GM10847 (cell line): ENCODE data around the gene CIPC.

Source experiments
- POLR2A ChIP-seq: IDR thresholded peaks from 2 replicates; pipeline ENCODE4 v1.6.1; 2011; ENCODE audit not compliant: insufficient read length; ENCODE audit errors: extremely low read depth

The CIPC gene

DNA sequence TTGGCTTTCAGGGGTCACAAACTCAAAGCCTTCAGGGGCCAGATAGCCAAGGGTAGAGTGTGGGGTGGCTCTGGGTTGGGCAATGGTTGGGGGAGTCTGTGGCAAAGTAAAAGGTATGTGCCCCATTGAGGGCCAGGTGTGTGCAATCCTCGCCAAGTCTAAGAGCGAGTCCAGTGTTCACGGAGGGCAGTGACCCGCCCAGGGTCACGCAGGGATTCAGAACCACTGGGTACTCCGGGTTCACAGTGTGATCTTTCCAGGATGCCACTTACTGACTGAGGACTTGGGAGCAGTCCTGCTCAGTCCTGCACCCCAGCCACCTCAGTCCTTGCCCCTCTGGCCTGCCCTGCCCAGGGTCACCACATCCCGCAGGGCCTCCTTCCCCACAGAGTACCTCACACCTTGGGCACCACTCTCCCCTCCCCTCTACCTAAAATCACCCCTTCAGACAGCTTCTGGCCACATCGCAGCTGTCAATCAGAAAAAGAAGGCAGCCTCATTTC, 27.8 kb downstream of the CIPC start:
- no peak for TF ChIP-seq POLR2A

DNA sequence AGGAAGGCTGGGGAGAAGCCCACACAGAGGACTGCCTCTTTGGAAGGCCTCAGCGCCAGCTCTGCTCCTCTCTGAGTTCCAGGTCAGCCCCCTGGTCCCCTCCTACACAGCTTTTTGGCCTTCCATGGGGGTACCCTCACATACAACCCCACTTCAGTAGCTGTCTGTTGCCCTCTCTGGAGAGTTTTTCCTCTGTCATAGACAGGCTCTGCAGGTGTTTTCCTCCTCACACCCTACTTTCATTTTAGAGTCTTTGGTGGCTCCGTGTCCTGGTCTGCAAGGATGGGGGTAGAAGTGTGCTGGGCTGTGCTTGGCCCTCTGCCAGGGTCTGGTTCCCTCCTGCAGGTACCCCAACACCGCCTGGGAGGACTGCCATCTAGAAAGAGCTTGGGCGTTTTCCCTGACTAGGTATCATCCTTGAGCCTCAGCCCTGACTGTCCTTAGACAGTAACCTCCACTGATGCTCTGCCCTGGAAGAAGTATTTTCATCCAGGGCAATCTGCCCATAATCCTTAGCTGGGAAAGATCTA, 28.5 kb downstream of the CIPC start:
- no peak for TF ChIP-seq POLR2A

DNA sequence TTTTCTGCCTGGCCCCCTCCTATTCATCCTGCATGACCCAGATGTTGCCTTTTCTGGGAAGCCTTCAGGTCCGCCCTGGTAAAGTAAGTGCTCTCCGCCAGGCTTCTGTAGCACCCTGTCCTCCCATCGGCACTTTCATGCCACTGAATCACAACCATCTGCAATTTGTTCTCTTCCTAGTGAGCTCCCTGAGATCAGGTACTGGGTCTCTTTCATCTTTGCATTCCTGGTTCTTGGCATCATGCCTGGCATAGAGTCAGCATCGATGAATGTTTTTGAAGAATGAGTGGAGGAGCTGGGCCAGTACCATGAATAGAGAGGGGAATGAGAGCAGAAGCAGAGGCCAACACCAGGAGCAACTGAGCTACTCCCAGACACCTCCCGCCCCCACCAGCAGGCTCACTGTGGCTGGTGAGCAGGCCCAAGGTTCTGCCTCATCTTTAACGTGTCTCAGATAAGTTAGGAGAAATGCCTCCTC, 30.4 kb downstream of the CIPC start:
- no peak for TF ChIP-seq POLR2A

DNA sequence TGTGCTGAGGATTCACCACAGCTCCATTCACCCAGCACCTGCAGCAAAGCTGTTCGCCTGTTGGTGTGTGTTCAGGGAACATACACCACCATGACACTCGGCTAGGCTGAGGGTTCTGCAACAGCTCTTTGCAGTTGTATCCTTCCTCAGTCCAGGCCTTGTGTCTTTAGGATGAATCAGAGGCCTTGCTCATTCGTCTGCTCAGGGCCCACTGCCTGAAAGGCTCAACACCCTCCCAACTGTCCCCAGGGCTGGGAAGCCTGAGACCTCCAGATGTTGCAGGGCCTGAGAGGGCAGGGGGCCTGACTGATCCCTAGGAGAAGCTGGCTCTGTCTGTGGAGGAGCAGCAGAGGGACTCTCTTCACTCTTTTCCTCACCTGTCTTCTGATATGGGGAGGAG, 32.3 kb downstream of the CIPC start:
- TF ChIP-seq POLR2A = no peak

DNA sequence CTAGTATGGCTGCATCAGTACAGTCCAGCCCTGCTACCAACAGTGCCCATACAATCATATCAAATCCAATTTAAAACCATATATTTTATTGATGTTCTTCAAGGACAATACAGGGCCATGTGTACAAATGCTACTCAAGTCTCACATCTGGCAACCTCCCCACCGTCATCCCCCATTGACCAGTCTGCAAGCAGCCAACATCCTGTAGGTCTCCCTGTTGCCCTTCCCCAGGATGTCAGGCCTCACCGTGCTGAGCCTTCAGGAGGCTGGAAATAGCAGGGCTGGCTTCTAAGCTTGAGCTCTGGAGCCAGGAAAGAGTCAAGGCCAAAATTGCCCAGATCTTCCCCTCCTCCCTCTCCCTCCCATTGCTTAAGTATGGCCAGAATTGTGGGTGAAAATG, 33.1 kb downstream of the CIPC start:
- no peak for TF ChIP-seq POLR2A

DNA sequence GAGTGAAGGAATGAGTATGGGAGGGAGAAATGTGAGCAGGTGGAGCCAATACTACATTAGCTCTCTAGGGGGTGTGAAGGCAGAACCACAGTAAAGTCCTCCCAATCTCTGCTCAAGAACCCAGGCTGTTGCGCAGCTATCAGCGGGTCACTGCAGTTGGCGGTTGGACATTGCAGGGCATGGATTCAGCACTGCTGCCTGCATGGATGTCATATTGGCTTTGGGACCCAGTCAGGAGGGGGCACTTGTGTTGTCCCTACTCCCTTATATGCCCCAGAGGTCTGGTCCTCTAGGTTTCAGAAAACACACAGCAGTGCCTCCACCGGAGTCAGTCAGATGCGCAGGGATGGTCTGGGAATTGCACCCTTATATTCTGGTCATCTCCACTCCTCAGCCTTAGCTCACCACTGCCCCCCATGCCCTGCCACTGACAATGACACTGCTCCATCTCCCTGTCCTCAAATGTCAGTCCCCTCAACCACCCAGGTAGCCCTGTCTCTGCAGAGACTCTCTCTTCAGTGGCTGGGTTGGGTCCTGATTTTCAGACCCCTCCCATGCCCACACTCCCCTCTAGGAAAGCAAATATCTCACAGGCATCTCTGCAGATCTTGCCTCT, 33.9 kb downstream of the CIPC start:
- no peak for TF ChIP-seq POLR2A

DNA sequence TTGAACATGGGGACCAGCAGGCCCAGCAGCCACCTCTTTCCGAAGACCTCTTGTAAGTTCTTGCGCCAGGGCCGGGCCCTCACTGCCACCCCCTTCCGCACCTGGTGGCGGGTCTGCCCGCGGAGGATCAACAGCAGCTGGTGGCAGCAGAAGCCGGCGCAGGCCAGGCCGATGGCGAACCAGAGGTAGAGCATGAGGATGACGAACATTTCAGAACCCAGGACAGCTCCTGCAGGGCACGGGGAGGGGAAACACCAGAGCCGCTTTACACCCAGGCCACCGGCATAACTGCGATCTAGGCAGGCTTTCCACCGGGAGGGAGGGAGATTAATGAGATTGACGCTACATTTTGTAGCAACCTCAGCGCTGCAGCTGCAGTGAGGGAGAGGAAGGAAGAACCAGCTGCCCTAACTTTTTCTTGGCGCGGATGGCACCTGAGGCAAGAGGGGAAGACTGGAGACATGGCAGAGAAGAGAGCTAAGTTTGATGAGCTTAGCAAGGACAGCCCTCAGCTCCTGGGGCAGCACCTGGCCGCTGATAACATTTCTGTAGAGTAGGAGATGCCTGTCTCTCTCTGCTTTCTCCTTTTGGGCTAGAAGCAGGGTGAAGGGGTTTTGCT, 35.8 kb downstream of the CIPC start:
- TF ChIP-seq POLR2A = no peak

DNA sequence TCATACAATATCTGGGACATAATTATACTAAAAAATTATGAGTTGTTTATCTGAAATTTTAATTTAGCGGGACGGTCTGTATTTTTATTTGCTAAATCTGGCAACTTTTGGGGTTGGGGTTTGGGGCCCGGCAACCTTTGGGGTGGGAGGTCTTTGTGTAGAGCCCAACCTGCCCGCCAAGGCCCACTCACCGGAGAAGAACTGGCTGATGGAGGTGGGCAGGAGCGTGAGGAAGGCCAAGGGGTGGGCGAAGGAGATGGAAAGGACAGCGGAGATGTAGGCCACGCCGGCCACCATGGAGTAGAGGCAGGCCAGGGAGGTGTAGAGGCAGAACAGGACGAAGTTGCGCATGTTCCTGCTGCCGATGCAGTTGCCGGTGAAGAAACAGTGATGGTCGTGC, 41.0 kb downstream of the CIPC start:
- no peak for TF ChIP-seq POLR2A

DNA sequence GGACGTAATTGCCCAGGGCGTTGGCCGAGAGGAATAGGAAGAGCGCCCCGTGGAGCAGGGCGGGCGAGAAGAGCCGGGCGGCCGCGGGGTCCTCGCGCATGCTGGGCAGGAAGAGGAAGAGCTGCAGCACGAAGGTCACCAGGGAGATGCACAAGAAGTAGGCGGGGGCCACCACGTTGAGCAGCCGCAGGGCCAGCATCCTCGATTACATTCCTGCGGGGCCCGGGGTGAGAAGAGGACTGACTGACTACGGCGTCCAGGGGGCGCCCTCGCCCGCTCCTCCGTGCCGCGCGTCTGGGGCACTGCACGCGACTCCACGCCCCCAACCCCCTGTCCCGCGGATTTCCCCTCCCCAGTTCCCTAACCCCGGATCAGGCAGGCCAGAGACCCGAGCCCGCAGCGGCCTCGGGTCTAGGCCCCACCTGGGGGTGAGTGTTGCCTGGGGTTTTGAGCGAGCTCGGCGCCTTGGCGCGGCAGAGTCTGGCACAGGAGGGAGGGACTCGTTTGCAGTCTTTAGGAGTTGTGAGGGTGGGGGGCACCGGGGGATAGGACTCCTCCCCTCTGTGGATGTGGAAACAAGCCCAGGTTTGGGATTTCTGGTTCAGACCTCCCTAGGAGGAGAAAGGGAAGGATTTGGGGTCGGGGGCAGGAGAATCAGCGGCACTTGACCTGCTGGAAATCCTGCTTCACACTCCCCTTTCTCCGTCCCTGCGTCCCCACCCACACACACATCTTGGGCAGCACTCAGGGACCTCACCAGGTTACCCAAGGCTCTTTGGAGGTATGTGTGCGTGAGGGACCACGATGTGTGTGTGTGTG, 41.7 kb downstream of the CIPC start:
- TF ChIP-seq POLR2A = no peak

DNA sequence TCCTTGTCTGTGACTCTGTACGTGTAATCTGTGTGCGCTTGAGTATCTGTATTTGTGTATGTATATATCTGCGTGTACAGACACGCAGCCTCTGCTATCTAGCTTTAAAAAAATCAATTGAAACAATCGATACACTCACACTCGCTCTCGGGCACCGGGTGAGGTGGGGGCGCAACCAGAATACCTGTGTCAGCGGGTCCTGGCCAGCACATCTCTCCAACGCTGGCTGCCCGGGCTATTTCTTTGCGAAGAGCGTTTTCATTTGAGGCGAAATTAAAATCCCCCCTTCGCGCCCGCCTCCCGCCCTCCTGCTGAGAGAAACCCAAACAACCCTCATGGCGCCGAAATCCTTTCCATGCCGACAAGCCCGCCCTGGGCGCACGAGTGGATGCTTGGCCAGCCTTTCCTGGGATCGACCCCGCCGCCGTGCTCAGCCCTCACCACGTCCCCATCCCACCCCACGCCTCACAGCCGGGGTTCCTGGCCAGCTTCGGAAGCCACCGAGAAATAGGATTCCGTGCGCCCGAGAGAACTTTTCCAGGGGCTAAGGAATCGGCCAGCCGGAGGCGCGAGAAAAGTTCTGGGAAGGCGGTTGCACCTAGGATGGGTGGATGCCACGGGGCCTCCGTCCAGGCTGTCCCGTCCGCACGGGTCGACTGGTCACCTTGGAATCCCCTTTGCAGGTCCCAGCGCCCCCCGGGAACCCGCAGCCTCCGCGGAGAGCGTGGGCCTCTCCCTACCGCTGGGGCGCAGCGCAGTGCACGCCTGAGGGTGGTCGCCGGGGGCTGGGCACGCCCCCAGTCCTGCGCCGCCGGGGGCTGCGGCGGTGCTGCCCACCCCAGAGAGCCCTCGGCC, 42.5 kb downstream of the CIPC start:
- no peak for TF ChIP-seq POLR2A

DNA sequence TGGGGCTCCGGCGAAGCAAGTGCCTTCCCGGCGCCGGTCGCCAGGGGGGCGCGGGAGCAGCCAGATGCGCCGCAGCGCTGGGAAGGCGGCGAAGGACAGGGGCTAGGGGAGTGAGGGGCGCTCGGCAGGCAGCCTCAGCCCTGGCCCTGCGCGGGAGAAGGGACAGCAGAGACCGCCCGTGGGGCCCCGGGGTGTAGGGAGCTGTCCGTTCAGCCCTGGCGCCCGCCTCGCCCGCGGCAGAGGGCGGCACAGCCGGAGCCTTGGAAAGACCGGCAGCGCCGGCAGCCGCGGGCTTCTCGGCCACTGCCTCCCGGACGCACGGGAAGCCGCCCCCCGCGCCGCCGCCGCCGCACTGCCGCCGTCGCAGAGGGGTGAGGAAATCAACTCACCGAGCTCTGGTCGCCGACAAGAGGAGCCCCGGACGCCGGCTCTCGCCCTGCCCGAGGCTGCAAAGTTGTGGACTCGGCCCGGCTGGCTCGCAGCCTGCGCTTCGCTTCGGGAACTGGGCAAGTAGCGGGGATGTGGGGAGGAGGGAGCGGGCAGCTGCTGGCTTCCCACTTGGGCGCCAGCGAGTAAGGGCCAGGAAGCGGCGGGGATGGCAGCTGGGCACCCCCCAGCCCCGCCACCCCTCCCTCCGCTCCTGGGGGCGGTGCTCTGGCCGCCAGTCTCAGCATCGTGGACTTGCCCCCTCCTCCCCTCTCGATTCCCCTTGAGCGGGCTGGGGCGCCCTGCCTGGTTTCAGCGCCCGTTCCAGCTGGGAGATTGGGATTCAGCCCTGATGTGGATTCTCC, 43.4 kb downstream of the CIPC start, which contains the start of gene ZDHHC22:
ZDHHC22 (minus strand) TSS at position 578 of the 791 bp plus-strand sequence. CDS start 2,053 bp downstream, outside the sequence.
- TF ChIP-seq POLR2A = no peak

DNA sequence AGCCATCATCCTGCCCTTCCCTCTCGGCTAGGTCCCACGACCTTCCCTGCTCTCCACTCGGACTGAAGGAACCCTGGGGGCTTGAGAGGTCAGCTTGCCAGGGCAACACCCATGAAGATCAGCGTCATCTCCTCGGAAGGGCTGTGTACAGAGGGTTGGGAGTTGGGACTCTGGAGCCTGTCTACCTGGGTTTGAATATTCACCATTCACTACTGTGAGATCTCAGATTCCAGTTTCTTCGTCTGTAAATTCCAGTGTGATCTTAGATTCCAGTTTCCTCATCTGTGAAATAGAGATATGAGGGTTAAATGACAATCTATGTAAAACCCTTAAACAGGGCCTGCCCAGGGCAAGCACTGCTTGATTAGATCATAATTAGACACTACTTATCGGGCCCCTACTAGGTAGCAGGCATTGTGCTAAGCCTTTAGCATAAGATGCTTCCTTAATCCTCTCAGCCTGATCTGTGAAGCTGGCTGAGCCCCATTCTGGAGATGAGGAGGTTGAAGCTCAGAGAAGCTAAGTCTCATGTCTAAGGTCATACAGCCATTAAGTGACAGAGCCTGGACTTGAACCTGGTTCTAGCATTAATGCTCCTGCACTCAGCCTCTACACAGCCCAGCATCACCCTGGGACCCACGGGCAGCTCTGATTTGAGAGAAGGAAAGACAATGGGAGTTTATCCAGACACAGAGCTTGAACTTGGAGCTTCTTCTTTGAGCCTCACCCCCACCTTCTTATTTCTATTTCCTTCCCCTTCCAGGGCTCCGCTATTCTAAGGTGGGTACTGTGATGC, 44.1 kb downstream of the CIPC start:
- no peak for TF ChIP-seq POLR2A

DNA sequence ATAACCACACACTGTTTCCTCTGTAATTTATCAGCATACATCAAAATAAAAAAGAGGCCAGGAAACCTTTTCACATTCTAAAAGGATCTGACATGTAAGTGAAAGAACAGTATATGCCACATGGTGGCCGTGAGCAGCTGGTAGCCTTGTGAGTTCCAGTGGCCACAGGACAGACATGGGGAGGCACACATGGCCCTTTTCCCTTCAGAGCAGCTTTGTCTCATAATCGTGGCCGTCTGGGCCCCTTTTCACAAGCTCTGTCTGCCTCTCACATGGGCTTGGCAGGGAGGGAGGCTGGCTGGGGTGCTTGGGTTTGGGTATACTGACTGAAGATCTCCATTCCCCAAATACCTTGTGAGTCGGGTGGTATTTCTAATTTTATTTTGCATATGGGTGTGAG, 45.0 kb downstream of the CIPC start:
- TF ChIP-seq POLR2A = no peak
